Tibial artery (tissue), 4 donors: ENCODE results near the gene BTBD9.

Experiments used
- DNase-seq, 2 donors: peaks; one replicate each; pipeline ENCODE4 v3.0.0-alpha.2; 2019
- H3K27ac ChIP-seq, 2 donors: fragments of 200-600 bp; sonication (generic) in 1 of 2; 1 replicate in 1 of 2; 2 replicates in 1 of 2; pipeline ENCODE4 v1.5.1; 2018 to 2019; ENCODE audit warnings: mild to moderate bottlenecking in 1 of 2
- H3K27me3 ChIP-seq, 2 donors: fragments of 200-600 bp; sonication (generic) in 1 of 2; one replicate each; pipeline versions ENCODE4 v1.5.1 to v1.6.0; 2016 to 2019
- H3K36me3 ChIP-seq, 3 donors: fragments of 200-600 bp; sonication (generic) in 2 of 3; one replicate each; pipeline ENCODE4 v1.5.1; 2016 to 2019; ENCODE audit warnings: mild to moderate bottlenecking in 2 of 3
- H3K4me1 ChIP-seq, 4 donors: fragments of 200-600 bp; sonication (generic) in 2 of 4; 1 replicate in 3 of 4; 2 replicates in 1 of 4; pipeline ENCODE4 v1.5.1; 2016 to 2019
- H3K4me3 ChIP-seq, 2 donors: fragments of 200-600 bp; sonication (generic) in 1 of 2; 1 replicate in 1 of 2; 2 replicates in 1 of 2; pipeline ENCODE4 v1.5.1; 2018 to 2019; ENCODE audit warnings: mild to moderate bottlenecking in 2 of 2
- H3K9me3 ChIP-seq, 3 donors: fragments of 200-600 bp; sonication (generic) in 1 of 3; one replicate each; pipeline ENCODE4 v1.5.1; 2016 to 2019
- CTCF ChIP-seq, 2 experiments: fragments of 200-600 bp in 1 of 2; fragments of 450-650 bp in 1 of 2; IDR thresholded peaks; one replicate each; pipeline ENCODE4 v1.5.1; 2017 to 2019; ENCODE audit warnings: antibody characterized with exemption in 2 of 2, mild to moderate bottlenecking in 1 of 2, moderate library complexity in 1 of 2
- intact Hi-C: fragments of 100-400 bp; cut with DNase I; formaldehyde crosslinking; loops from one replicate; pipeline ENCODE4 v1.15.0; 2023; ENCODE audit warnings: low total_unique reads

The BTBD9 gene

DNA sequence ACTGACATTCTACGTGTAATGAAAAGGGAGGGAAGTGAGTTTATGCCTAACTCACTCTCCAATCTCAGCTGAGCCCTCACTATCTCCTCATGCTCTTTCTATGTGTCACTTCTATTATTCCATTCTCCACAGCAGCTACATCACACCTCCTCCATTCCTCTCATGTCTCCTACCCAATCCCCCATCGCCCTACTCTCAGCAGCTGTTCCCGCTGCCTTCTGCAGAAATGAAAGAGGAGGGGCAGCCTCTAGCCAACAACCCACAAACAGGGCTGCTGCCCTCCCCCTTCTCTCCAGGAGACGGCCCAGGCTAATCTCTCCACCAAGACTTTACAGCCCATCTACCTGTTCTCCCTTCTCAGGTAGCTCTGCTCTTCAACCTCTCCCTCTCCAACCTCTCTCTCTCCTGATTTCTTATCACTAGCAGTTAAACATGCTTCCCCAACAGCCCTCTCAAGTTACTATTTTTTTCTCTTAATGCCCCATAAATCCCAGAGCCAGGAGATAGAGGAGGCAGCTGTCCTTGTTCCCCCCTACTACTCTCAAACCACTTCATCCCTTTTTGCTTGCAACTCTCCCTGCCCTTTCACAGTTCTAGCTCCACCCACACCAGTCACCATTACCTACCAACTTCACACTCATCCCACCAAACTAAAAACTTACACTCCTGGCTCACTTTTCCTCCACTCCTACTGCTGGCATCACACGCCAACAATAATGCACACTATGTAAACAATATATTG, 136.5 kb downstream of the BTBD9 start:
- no peak for DNase-seq
- Histone ChIP-seq H3K27ac (no peak overlapping the region), H3K27me3 (no peaks in the 10 kb centered on the region), H3K4me1 (peaks cover 0 to 6% (median 2%) of the 10 kb centered on the region in 4 donors), H3K4me3 (no peak overlapping the region), H3K36me3 (no peaks in the 10 kb centered on the region), H3K9me3 (no peaks in the 10 kb centered on the region)
- no peak for TF ChIP-seq CTCF (IDR thresholded peaks at IDR 0.05)
- intact Hi-C loops: no loop called here

DNA sequence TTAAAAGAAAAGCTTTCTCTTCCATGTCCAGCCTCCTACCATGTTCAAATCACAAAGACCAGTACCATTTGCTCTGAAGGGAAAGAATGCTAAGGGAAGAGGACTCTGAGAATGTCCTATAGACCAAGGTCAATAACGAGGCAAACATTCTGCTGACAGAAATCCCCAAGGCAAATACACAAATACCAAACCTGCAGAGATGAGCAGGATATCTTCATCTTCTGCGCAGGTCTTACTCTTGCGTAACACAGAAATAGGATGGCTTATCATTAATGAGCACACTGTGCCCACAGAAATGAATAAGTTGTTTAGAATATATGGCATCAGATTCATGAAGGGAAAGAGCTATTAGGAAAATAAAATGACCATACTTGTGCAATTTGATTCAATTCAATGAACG, 137.3 kb downstream of the BTBD9 start:
- Histone ChIP-seq H3K36me3 (no peaks in the 10 kb centered on the region), H3K4me3 (no peak overlapping the region), H3K27ac (no peak overlapping the region), H3K27me3 (no peaks in the 10 kb centered on the region), H3K9me3 (no peaks in the 10 kb centered on the region), H3K4me1 (no peaks in the 10 kb centered on the region)
- TF ChIP-seq CTCF (IDR thresholded peaks at IDR 0.05): no peak
- intact Hi-C loops: no loop called here
- no peak for DNase-seq

DNA sequence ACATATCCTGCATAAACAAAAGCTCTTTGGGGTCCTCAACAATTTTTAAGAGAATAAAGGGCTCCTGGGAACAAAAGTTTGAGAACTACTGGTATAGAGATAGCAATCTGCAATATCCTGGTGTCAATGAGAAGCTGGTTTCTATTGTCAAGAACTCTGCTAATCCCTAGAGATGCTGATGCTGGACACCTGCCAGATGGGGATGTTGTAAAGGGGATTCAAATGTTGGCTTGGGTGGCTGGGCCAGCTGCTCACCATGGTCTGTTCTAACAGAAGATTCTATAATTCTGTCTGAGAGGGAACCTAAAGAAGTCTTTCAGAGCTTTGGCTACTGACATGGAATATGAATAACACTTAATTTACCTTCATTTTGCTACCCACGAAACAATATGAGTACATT, 137.8 kb downstream of the BTBD9 start:
- intact Hi-C loops: no loop called here
- Histone ChIP-seq H3K27ac (no peak overlapping the region), H3K36me3 (no peaks in the 10 kb centered on the region), H3K4me1 (no peaks in the 10 kb centered on the region), H3K4me3 (no peak overlapping the region), H3K9me3 (no peaks in the 10 kb centered on the region), H3K27me3 (no peaks in the 10 kb centered on the region)
- no peak for TF ChIP-seq CTCF (IDR thresholded peaks at IDR 0.05)
- DNase-seq: peak in 1 of 2 donors; percentile 20

DNA sequence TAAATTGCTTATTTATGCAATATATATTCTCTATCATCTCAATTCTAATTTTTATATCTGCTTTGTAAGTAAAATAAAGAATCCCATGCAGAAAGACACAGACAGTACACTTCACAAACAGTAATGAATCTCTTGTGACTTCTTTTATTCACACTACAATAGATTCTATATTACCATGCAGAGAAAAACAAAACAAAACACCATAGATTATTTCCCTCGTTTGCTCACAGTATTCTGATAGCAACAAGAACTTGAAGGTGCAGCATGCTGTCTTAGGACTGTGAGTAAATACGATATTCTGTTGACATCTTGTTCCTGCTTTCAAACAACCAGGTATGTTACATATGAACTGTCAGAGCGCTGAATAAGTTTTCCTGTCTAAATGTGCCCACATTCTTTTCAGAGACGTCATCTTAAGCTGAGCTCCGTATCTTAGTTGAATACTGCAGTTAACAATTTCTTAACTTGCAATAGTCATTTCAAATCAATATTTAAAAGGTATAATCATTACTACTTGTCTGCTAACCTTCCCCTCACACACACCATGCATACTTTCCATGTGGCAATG, 140.1 kb downstream of the BTBD9 start:
- H3K27me3 ChIP-seq: no peaks in the 10 kb centered on the region
- no peaks in the 10 kb centered on the region for H3K36me3 ChIP-seq
- no peaks in the 10 kb centered on the region for H3K4me1 ChIP-seq
- no peak for DNase-seq
- intact Hi-C loops: loop anchor here (10.0 kb wide), 1 partner anchor 465 kb away; no protein-coding TSS in a partner anchor
- H3K9me3 ChIP-seq: no peaks in the 10 kb centered on the region
- TF ChIP-seq CTCF (IDR thresholded peaks at IDR 0.05): no peak
- H3K27ac ChIP-seq: no peak overlapping the region
- H3K4me3 ChIP-seq: no peak overlapping the region

DNA sequence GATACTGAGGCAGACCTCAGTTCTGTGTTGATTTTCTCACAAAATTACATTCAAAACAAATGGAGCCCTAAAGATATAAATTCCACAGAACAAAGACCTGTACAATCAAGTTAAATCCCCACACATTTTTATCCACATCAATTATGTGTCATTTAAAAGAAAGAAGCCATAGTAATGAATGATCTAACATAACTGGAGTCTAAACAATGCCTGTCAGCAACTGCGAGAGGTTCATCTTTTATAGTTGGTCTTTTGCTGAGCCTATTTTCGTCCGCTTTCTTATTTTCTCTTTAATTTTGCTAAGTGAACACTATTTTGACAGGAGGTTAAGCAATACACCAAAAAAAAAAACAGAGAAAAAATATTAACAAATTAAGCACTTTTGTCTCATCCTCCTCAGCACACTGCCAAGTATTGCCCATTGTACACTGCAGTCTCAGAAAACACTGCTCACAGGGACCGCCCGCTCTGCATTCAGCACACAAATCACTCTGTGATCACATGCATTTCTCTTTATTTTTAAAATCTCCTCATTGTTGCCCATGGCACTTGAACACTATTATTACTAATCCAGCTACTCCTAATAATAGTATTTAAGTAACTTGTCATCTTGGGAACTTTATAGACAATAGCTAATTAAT, 140.8 kb downstream of the BTBD9 start:
- Histone ChIP-seq H3K36me3 (no peaks in the 10 kb centered on the region), H3K4me1 (no peaks in the 10 kb centered on the region), H3K27ac (no peak overlapping the region), H3K4me3 (no peak overlapping the region), H3K27me3 (no peaks in the 10 kb centered on the region), H3K9me3 (no peaks in the 10 kb centered on the region)
- intact Hi-C loops: loop anchor here (10.0 kb wide), 1 partner anchor 464 kb away; no protein-coding TSS in a partner anchor
- TF ChIP-seq CTCF (IDR thresholded peaks at IDR 0.05): no peak
- no peak for DNase-seq
